HG02852 (cell line): ENCODE data around the gene JMJD4.
A peak's percentile ranks its signal among the peaks of the same experiment; 100 is the strongest.

Experiments used
- ATAC-seq: cut with Tn5 transposase; IDR thresholded peaks from one replicate; pipeline ENCODE4 v1.9.1; 2021; ENCODE audit warnings: mild to moderate bottlenecking, moderate library complexity; ENCODE audit not compliant: unreplicated experiment

Gene JMJD4

DNA sequence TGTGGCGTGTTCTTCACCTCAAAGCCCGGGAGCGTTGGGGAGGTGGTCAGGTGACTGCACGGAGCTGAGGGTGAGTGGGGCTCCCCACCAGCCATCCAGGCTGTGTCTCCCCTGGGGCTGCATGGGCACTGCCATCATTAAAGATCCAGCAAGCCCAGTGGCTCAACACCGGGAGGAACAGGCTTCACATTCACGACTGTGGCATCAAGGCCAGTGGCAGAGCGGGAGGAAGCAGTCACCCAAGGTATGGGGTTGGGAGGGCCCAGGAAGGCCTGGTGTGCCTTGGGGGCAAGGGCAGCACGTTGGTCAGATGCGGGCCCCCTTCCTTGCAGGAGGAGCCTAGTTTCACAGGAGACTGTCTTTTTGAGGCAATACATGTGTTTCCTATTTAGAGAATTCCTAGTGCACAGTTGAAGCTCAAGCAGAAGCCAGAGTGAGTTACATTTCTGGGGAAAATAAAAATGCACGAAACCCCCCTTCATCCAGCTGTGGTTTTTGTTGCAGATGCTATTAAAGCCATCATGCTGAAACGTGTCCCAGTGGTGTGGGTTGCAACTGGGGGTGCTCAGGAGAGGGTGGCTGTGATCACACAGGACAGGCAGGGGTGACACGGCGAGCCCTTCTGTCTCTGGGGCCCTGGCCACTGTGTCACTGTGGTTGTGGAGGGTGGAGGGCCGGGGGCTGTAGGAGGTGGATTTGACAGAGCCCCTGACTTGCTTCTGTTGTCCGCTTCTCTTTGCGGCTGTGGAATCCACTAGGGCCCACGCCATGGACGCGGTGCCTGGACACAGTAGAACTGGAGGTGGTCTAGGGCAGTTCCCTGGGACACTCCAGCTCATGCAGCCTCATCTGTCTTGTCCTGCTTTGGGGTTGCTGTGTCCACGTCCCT, 34.2 kb upstream of the JMJD4 start:
- ATAC-seq, result no peak

DNA sequence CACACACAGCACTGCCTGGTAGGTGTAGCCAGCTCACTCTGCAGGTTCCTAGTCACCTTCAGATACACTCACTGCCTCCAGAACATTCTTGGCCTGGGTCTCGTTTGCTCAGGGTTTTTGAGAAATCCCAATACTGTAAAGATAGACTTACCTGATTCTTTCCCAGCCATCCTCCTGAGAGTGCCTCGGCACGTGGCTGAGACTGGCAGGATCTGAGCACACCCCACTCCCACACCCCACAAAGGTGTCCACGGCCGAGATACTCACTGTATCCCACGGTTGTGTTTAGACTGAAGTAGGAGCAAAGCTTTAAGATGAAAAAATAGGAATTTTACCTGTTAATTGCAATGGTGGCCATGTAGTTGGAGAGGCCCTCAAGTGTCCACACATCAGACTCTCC, 33.5 kb upstream of the JMJD4 start:
- no peak for ATAC-seq

DNA sequence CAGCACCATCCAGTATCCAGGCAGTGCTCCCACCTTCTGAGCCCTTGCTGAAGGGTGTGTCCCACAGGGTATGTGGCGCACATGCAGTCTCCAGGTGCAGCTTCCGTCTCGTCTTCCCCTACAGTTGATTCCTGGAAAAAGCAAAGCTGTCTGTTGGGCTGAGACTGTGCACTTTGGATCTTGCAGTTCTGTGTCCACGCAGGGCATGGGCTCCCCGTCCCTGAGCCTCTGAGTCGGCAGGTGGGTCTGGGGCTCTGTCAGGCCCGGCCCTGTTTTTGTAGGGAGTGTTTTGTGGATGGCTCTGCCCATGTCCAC, 33.0 kb upstream of the JMJD4 start:
- no peak for ATAC-seq

DNA sequence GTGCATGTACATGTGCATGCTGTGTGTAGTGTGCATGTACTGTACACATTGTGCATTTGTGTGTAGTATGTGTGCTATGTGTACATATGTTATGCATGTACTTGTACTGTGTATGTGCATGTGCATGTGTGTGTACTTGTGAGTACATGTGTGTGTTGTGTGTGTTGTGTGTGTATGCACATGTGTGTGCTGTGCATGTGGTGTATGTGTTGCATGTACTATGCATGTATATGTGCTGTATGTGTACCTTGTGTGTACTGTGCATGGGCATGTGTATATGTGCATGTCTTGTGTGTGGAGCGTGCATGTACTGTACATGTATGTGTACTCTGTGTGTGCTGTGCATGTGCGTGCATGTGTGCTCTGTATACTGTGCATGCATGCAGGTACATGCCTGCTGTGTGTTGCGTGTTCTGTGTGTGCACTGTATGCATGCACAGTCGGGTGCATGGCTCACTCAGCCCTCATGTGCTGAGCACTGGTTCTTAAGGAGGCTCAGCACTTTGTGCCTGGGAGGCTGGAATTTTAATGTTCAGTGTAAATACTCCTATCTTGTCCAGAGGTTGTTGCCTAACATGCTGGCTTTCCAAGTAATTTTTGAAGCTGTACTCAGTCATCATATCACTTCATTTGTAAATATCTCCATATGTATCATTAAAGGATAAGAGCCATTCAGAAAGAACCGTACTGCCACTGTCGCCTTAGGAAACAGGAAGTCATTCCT, 32.5 kb upstream of the JMJD4 start:
- ATAC-seq, result no peak

DNA sequence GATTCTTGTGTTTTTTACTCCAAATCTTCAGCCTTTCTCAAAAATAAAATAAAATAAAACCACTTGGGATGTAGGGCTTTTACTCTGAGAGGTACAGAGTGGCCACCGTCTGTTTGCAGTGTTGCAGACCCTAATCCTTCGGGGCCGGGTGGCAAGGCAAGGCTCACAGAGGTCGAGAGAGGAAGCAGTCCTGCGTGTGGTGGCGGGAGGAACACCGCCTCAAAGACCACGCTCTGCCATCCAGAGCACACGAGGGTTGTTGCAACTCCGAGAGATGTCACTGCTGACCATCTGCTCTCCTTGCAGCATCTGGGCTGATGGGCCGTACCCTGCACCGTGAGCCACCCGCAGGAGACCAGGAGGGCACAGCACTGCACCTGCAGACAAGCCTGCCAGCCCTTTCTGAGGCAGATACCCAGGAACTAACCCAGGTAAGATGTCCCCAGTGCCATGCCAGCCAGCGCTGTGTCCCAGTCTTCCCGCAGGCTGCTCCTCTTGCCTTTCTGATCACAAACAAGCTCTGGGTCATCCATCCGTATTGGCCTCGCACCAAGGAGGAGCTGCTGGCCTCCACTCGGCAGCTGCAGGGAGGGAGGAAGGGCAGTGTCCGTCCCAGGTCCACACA, 31.7 kb upstream of the JMJD4 start:
- no peak for ATAC-seq

DNA sequence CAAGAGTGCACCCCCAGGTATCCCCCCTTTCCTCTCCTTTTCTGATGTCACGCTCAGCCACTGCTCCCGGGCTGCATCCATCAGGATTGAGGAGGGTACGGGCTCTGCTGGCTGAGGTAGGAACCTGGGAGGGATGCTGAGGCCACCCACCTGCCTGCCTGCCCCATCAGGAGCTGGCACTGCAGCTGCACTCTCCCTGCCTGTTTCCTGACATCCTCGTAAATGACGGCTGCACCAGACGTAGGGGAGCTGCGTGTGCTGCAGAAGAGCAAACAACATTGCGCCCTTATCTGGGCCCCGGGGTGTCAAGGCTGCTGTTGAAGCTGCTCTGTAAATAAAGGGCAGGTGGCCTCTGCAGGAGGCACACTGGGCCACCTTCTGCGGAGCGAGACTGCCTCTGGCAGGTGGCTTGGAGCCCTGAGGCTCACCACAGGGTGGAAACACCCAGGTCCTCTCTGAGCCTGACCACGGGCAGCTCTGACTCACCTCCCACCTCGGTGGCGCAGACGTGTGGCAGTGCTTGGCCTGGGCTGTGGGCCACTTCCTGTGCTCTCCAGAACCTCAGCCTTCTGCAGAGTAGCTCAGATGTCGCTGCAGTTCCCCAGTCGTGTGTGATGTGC, 31.0 kb upstream of the JMJD4 start:
- no peak for ATAC-seq

DNA sequence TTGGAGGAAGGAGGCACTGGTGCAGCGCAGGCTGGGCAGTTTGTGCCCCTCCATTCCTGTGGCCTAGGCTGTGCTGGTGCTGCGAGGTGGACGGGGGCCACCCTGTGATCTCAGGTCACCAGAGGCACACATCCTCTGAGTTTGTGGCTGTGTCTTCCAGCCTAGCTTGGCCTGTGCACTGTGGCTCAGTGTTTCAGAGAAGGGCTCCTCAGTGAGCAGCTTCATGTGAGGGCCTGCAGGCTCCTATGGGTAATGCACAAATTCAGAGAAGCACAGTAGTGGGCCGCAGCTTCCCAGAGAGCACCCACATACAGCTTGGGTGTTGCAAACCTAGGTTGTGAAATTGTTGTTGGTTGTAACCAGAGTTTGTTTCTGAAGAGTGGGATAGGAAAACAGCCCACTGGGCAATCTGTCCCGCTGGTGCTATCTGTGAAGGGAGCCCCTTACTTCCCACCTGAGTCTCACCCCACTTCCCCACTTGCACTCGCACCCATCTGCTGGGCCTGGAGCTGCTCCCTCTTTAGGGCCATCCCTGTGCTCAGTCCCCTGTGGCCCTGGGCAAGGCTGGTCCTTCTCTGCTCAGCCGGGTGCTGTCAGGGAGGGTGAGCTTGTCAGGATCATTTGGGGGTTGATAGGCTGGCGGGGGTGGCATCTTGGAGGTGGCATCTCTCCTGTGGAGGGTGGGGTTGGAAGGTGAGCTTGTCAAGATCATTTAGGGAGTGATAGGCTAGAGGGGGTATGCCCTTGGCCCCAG, 30.3 kb upstream of the JMJD4 start:
- no peak for ATAC-seq

DNA sequence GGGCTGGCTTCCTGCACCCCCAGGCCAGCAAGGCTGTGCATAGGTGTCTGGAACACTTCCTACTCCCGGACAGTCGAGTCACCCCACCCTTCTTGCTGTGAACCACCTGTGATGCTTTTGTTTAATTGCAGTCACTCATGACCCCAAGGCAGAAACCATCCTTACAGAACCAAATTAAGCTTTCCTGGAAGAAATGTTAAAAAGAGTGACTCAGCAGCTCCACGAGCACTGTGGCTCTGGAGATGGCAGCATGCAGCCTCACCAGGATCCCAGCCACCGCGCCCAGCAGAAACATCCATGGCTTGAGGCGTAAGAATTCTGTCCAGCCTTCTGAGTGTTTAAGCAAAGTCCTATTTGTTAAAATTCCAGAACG, 28.9 kb upstream of the JMJD4 start:
- ATAC-seq, result no peak

DNA sequence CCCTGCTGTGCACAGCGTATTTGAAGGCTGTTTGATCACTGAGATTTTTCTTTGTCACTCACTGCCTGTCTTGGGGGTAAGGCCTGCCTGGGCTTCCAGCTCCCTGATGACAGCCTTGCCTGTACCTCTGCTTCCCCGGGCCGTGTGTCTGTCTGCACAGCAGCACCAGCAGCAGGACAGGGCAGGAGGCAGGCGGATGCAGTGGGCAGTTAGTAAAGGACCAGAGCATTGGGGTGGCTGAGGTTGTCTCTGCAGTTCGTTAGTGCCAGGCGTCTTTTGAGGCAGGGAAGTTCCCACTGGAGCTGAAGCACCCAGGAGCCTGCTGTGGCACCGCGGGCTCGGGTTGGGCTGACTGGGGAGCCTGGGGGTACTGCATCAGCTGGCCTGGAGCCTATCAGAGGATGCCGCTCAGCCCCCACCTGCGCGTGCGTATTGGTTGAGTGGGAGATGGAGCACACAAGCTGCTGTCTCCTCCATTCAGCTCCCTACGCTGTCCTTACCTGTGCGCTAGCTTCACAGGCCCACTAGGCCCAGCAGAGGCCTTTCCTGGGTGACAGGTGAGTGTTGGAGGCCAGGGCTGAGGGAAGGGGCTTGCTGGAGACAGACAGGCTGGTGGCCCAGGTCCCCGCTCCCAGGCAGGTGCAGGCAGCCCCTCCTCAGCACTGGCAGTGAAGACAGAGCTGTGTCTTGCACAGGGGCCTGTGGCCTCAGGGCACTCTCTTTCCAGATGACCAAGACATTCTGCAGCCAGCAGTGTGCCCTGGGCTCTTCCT, 28.3 kb upstream of the JMJD4 start:
- ATAC-seq, result no peak

DNA sequence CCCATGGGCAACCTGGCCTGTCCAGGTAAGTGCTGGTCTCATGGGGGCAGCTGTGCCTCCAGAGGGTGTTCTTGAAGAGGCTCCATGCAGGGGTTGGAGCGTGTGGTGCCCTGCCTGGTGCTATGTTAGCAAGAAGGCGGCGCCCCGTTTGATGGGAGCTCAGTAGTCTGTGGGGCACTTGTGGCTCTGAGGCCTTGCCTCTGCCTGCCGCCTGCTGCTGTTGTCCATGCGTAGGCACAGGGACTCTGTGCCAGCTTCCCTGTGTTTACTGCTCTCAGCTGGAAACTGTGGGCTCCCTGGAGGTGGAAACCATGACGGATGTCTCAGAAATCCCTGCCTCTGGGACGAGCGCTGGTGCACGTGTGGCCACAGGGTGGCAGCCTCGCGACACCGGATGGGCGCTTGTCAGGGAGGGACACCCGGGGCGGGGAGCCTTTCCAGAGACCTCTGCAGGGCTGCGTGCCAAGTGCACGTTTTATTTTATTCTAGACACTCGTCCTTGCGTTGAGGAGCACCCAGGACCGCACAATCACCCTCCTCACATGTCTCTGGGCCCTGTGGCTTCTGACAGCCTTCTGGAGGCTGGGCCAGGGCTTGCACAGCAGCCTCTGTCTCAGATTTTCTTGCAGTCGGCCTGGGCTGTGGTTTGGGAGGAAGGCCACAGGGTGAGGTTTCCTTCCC, 27.3 kb upstream of the JMJD4 start:
- ATAC-seq, result peak; percentile 60

DNA sequence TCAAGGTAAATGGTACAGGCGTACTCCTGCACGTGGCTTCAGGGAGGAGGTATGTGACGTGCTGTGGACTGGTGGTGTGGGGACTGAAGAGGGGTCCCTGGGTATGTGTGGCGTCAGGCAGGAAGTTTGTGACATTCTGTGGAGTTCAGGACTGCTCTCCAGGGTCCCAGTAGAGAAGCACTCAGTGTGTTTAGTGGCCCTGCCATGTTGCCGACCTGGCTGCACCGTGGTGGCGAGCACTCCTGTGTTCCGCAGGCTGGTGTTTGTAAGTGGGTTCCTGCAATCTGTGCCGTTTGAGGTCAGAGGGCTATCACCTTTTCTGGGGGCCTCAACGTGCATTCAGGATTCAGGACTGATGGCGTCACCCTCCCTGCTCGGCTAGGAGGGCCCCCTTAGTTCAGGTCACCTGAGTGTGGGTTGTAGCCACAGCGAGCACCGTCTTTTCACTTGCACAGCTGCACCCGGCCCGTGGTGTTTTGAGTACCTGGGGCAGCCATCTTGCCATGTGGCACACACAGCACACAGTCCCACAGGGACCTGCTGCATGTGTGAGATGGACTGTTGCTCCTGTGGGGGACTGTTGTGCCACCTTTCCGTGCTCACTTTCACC, 26.6 kb upstream of the JMJD4 start:
- no peak for ATAC-seq

DNA sequence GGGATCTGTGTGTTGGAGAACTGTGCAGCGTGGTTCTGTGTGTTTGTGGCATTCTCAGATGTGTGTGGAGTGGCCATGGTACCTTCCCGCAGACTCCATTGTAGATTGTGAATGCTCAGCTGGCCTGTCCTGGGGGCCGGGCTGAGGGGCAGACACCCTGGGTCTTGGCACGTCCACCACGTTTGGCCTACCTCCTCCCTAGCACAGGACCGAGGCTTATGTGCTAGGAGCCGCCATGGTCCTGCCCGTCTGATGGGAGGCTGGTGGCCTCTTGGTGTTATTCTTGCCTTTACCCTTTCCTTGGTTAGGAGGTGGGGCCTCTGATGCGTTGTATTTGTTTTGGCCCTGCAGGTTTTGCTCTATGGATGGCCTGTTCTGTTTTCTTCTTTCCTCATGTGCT, 25.3 kb upstream of the JMJD4 start:
- no peak for ATAC-seq

DNA sequence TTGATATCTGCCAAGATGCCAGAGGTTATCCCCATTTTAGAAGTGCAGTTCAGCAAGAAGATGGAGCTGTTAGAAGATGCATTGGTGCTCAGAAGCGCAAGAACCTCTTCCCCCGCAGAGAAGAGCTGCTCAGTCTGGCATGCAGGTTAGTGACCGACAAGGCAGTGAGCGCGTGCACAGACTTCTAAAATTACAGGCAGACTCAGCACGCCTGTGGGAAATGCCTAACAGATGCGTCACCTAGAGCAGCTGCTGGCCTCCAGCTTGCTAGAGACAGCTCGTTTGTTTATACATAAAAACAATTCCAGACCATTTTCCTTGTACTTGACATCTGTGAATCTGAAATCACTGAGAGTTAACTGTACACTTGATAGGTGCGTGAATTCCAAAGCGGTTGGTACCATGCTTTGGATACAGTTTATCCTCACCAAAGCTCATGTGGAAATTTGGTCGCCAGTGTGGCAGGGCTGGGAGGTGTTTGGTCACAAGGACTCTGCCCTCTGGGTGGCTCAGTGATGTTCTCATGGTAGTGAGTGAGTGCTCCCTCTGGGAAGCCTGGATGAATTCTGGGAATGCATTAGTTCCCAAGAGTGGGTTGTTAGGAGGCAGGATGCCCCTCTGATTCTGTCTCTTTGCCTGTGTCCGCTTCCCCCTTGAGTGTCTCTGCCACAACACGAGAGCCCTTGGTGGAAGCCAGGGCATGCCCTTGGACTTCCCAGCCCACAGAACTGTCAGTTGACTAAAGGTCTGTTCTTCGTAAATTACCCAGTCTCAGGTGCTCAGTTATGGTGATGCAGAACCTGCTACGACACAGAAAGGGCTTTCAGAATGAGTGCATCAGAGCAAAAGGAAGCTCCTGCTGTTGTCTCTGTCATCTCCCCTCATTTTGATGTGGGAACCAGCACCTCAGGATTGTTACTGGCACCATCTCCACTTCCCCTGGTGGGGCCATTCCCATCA, 24.5 kb upstream of the JMJD4 start:
- no peak for ATAC-seq

DNA sequence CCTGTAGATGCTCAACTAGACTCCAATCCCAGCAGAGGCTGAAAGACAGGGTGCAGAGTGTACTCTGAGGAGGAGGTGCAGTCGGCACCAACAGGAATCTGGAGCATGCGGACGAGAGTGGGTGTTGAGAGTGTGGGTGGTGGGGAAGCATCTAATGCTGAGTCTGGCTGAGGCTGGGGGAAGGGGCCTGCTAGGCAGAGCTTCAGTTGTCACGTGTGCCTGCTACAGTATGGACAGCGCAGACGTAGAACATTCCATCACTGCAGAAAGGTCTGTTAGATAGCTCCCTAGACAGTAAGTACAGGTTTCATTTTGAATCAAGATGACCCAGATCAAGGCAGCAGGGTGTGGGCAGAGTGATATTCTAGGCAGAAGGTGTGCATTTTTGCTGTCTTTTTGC, 23.3 kb upstream of the JMJD4 start:
- peak; percentile 48 for ATAC-seq

DNA sequence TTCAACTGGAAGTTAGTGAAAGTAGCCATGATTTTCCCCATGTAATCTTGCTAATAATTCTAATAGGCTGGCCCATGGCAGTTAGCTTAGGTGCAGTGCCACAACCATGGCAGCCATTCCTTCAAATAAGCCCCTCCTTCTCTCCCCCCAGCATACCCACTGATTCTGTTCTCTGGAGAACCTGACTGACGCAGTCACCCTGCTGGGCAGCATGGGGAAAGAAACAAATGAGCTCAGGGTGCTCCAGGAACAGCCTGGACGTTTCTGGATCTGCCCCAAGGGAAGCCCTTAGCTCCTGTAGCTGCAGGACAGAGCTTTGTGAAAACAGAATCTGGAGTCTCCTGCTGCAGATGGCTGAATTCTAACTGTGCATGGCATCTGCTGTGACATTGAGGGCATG, 22.7 kb upstream of the JMJD4 start:
- no peak for ATAC-seq

DNA sequence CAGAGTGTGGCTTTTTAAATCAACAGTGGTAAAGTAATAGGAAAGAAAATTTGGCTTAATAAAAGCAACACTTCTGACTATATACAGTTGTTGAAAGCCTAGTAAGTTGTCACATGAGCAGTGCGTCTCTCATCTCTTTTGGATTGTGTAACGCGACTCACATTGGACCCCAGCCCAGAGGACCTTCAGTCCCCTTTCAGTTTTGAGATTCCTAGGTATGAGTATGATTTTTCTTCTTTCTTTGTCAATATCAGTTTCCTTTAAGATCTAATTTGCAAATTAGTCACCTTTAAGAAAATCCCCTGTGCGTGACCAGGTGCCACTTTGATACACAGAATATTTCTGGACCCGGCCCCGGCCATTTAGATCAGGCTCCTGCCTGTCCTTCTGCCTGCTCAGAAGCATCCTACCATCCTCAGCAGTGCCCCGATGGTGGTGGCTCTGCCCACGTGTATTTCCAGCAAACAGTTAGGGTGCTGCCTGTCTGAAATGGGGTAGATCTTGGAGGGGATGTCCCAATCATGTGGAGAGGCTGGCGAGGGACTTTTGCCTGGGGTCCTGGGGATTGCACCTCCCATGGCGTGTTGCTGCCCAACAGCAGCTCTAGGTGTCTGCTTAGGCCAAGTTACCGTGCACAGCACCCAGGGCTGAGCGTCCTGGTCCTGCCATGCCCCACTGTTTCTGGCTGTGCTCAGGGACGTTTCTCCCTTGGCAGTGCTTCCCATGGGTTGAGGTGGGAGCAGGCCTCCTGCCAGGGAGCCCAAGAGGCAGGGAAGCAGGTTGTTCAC, 21.3 kb upstream of the JMJD4 start:
- ATAC-seq, result no peak

DNA sequence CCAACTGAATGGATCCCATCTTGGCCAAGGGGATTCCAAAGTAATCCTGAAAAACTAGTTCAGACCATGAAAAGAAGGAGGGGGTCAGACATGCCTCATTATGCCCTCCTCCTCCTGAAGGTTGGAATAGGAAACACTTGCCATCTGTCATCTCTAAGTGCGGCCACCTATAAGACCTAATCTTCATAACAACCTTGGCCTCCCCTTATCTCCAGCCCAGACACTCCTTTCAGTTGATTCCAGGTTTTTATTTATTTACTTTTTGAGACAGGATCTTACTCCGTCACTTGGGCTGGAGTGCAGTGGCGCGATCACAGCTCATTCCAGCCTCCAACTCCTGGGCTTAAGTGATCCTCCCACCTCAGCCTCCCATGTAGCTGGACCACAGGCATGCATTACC, 19.9 kb upstream of the JMJD4 start:
- no peak for ATAC-seq
